Neural cell (in vitro differentiated cells): ENCODE data around the gene TGDS. TPM values are rescaled to one million over a fixed set of nuclear protein-coding genes. Genes with fewer than 3 reads are reported as not detected.

Source experiments
- H2AFZ ChIP-seq: fragments of 200-600, 300-800 bp; sonication (generic), shearing (Covaris generic); 2 replicates; pipeline ENCODE4 v1.6.0; 2014; ENCODE audit warnings: low read depth, mild to moderate bottlenecking, antibody characterized with exemption, low read length, moderate library complexity
- H3F3A ChIP-seq: fragments of 200-600 bp; shearing (Covaris generic); 2 replicates; pipeline ENCODE4 v1.6.1; 2016; ENCODE audit warnings: mild to moderate bottlenecking, moderate library complexity, mixed read lengths, antibody characterized with exemption, low read length; ENCODE audit not compliant: insufficient read depth, poor library complexity, severe bottlenecking
- H3K27ac ChIP-seq: fragments of 200-600, 300-800 bp; sonication (generic), shearing (Covaris generic); 2 replicates; pipeline ENCODE4 v1.5.1; 2014; ENCODE audit warnings: mild to moderate bottlenecking, low read length, moderate library complexity
- H3K27me3 ChIP-seq: fragments of 300-800, 200-600 bp; sonication (generic), shearing (Covaris generic); 2 replicates; pipeline ENCODE4 v1.6.0; 2014; ENCODE audit warnings: mild to moderate bottlenecking, low read depth, low read length, moderate library complexity; ENCODE audit not compliant: insufficient read depth
- H3K36me3 ChIP-seq: fragments of 300-800, 200-600 bp; sonication (generic), shearing (Covaris generic); 2 replicates; pipeline ENCODE4 v1.5.1; 2014; ENCODE audit warnings: mild to moderate bottlenecking, antibody characterized with exemption, low read length, moderate library complexity; ENCODE audit not compliant: insufficient read depth
- H3K4me2 ChIP-seq: fragments of 300-800, 200-600 bp; sonication (generic), shearing (Covaris generic); 2 replicates; pipeline ENCODE4 v1.6.0; 2014; ENCODE audit warnings: mild to moderate bottlenecking, low read length
- H3K4me3 ChIP-seq: fragments of 300-800, 200-600 bp; sonication (generic), shearing (Covaris generic); 2 replicates; pipeline ENCODE4 v1.5.1; 2014; ENCODE audit warnings: mild to moderate bottlenecking, low read length, moderate library complexity
- H3K79me2 ChIP-seq: fragments of 200-600 bp; shearing (Covaris generic); replicated peaks from 2 replicates; pipeline ENCODE4 v1.6.0; 2014; ENCODE audit warnings: mild to moderate bottlenecking, low read length, moderate library complexity; ENCODE audit not compliant: insufficient read depth
- H3K9ac ChIP-seq: fragments of 300-800, 200-600 bp; sonication (generic), shearing (Covaris generic); 2 replicates; pipeline ENCODE4 v1.6.1; 2016; ENCODE audit warnings: mild to moderate bottlenecking, low read length, mixed read lengths
- H3K9me2 ChIP-seq: fragments of 200-600 bp; shearing (Covaris generic); 2 replicates; pipeline ENCODE4 v1.6.1; 2016; ENCODE audit warnings: mild to moderate bottlenecking, low read length, mixed read lengths; ENCODE audit not compliant: insufficient read depth
- H3K9me3 ChIP-seq: fragments of 200-600, 300-800 bp; sonication (generic), shearing (Covaris generic); 2 replicates; pipeline ENCODE4 v1.6.1; 2016; ENCODE audit warnings: mild to moderate bottlenecking, mixed run types, low read length, moderate library complexity, mixed read lengths
- H4K20me1 ChIP-seq: fragments of 200-600 bp; shearing (Covaris generic); 2 replicates; pipeline ENCODE4 v1.6.1; 2016; ENCODE audit warnings: mild to moderate bottlenecking, mixed run types; ENCODE audit not compliant: insufficient read depth
- EP300 ChIP-seq: fragments of 450-650 bp; conservative IDR thresholded peaks from 2 replicates; pipeline ENCODE4 v1.6.1; 2014; ENCODE audit warnings: antibody characterized with exemption, mild to moderate bottlenecking, moderate library complexity; ENCODE audit not compliant: poor library complexity, severe bottlenecking
- EZH2 ChIP-seq: fragments of 200-600, 300-800 bp; shearing (Covaris generic), sonication (generic); IDR thresholded peaks from 2 replicates; pipeline ENCODE4 v1.6.1; 2014; ENCODE audit warnings: antibody characterized with exemption, low read length, borderline replicate concordance, mild to moderate bottlenecking; ENCODE audit not compliant: insufficient read depth, poor library complexity, severe bottlenecking
- MXI1 ChIP-seq: fragments of 450-650 bp; conservative IDR thresholded peaks from 2 replicates; pipeline ENCODE4 v1.6.1; 2014; ENCODE audit warnings: antibody characterized with exemption, mild to moderate bottlenecking; ENCODE audit not compliant: poor library complexity, severe bottlenecking
- POLR2AphosphoS5 ChIP-seq: IDR thresholded peaks from 2 replicates; pipeline ENCODE4 v1.6.1; 2012
- RAD21 ChIP-seq: fragments of 450-650 bp; conservative IDR thresholded peaks from 2 replicates; pipeline ENCODE4 v1.6.1; 2014; ENCODE audit warnings: antibody characterized with exemption, mild to moderate bottlenecking, moderate library complexity
- SMC3 ChIP-seq: fragments of 450-650 bp; conservative IDR thresholded peaks from 2 replicates; pipeline ENCODE4 v1.6.1; 2014; ENCODE audit warnings: antibody characterized with exemption, mild to moderate bottlenecking, moderate library complexity; ENCODE audit not compliant: poor library complexity
- TAF1 ChIP-seq: IDR thresholded peaks from 2 replicates; pipeline ENCODE4 v1.6.1; 2012; ENCODE audit warnings: low read depth
- polyA plus RNA-seq: library from polyadenylated mRNA; depleted of rRNA; stranded (reverse); fragments of >200 nt; gene quantifications from 2 replicates; pipeline ENCODE4 v1.2.3, GENCODE V29; 2014
- TF ChIP-seq, protein P1 (sequence below): IDR thresholded peaks from 2 replicates; pipeline ENCODE4 v1.6.1; 2012; ENCODE audit warnings: borderline replicate concordance
- TF ChIP-seq, protein P2 (sequence below): fragments of 450-650 bp; IDR thresholded peaks from 2 replicates; pipeline ENCODE4 v1.5.1; 2014; ENCODE audit warnings: antibody characterized with exemption, mild to moderate bottlenecking, moderate library complexity; ENCODE audit not compliant: poor library complexity, severe bottlenecking

TGDS gene
- polyA plus RNA-seq, 1 donor from 2014 or later, result 10.2 TPM

DNA sequence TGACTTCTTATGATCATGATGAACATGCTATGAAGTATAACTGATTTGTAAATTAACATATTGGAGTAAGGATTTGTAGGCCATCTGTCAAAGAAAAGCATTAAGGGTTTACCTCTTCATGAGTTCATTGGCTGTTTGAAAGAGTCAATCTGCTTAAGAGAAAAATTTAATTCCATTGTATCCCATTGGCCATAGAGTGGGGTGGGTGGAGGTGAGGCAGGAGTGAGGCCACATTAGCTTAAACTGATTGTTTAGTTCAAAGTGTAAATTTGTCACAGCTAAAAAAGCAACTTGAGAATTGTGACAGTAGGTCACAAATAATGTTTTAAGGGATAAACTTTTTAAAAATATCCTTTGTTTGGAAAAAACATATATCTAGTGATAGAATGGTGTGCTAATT is 17.1 kb upstream of the TGDS start:
- Histone ChIP-seq H3F3A (no peaks in the 10 kb centered on the region), H3K27ac (no peak overlapping the region), H3K4me3 (no peak overlapping the region), H3K4me2 (no peak overlapping the region), H3K9me3 (no peaks in the 10 kb centered on the region), H3K36me3 (no peaks in the 10 kb centered on the region), H3K9ac (no peak overlapping the region), H3K79me2 (no peaks in the 10 kb centered on the region), H3K27me3 (no peaks in the 10 kb centered on the region), H2AFZ (no peak overlapping the region), H3K9me2 (no peaks in the 10 kb centered on the region), H4K20me1 (no peaks in the 10 kb centered on the region)
- TF ChIP-seq, protein P1, sequence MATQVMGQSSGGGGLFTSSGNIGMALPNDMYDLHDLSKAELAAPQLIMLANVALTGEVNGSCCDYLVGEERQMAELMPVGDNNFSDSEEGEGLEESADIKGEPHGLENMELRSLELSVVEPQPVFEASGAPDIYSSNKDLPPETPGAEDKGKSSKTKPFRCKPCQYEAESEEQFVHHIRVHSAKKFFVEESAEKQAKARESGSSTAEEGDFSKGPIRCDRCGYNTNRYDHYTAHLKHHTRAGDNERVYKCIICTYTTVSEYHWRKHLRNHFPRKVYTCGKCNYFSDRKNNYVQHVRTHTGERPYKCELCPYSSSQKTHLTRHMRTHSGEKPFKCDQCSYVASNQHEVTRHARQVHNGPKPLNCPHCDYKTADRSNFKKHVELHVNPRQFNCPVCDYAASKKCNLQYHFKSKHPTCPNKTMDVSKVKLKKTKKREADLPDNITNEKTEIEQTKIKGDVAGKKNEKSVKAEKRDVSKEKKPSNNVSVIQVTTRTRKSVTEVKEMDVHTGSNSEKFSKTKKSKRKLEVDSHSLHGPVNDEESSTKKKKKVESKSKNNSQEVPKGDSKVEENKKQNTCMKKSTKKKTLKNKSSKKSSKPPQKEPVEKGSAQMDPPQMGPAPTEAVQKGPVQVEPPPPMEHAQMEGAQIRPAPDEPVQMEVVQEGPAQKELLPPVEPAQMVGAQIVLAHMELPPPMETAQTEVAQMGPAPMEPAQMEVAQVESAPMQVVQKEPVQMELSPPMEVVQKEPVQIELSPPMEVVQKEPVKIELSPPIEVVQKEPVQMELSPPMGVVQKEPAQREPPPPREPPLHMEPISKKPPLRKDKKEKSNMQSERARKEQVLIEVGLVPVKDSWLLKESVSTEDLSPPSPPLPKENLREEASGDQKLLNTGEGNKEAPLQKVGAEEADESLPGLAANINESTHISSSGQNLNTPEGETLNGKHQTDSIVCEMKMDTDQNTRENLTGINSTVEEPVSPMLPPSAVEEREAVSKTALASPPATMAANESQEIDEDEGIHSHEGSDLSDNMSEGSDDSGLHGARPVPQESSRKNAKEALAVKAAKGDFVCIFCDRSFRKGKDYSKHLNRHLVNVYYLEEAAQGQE, result no peak
- TF ChIP-seq, protein P2, sequence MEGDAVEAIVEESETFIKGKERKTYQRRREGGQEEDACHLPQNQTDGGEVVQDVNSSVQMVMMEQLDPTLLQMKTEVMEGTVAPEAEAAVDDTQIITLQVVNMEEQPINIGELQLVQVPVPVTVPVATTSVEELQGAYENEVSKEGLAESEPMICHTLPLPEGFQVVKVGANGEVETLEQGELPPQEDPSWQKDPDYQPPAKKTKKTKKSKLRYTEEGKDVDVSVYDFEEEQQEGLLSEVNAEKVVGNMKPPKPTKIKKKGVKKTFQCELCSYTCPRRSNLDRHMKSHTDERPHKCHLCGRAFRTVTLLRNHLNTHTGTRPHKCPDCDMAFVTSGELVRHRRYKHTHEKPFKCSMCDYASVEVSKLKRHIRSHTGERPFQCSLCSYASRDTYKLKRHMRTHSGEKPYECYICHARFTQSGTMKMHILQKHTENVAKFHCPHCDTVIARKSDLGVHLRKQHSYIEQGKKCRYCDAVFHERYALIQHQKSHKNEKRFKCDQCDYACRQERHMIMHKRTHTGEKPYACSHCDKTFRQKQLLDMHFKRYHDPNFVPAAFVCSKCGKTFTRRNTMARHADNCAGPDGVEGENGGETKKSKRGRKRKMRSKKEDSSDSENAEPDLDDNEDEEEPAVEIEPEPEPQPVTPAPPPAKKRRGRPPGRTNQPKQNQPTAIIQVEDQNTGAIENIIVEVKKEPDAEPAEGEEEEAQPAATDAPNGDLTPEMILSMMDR, result no peak
- TF ChIP-seq EZH2 (no peak), EP300 (no peak), RAD21 (no peak), MXI1 (no peak), TAF1 (no peak)

DNA sequence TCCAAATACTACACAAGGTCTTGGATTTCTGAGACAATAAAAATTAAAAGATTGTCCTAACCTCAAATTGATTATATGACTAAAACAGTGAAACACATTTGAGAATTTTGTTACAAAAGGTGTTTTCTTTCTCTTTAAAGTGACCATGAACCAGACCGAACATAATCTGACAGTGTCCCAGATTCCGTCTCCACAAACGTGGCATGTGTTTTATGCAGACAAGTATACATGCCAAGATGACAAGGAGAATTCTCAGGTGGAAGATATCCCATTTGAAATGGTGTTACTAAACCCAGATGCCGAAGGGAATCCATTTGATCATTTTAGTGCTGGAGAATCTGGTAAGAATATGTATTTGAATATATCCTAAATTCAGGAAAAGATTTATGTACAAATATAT is 16.1 kb upstream of the TGDS start:
- Histone ChIP-seq H3K79me2 (no peaks in the 10 kb centered on the region), H3K27me3 (no peaks in the 10 kb centered on the region), H3K36me3 (no peaks in the 10 kb centered on the region), H3K9me2 (no peaks in the 10 kb centered on the region), H3F3A (no peaks in the 10 kb centered on the region), H2AFZ (no peak overlapping the region), H3K4me3 (no peak overlapping the region), H4K20me1 (no peaks in the 10 kb centered on the region), H3K9ac (no peak overlapping the region), H3K9me3 (no peaks in the 10 kb centered on the region), H3K27ac (no peak overlapping the region), H3K4me2 (no peak overlapping the region)
- TF ChIP-seq SMC3 (no peak), POLR2AphosphoS5 (no peak), RAD21 (no peak), MXI1 (no peak), TAF1 (no peak), EZH2 (no peak), EP300 (no peak)
- TF ChIP-seq, protein P2, result no peak
- TF ChIP-seq, protein P1, result no peak
